OCI-LY1 (cell line): Measurements from ENCODE around the gene SPATA46.

Experiments used
- H2AFZ ChIP-seq: fragments of 200-600 bp; sonication (generic), shearing (Covaris generic); 2 replicates; pipeline ENCODE4 v1.6.0; 2014; ENCODE audit warnings: antibody characterized with exemption, mild to moderate bottlenecking, low read length
- H3F3A ChIP-seq: fragments of 200-600 bp; sonication (generic), shearing (Covaris generic); 2 replicates; pipeline ENCODE4 v1.6.0; 2014; ENCODE audit warnings: mild to moderate bottlenecking, antibody characterized with exemption, low read length, moderate library complexity; ENCODE audit not compliant: insufficient read depth
- H3K27ac ChIP-seq: fragments of 200-600 bp; sonication (generic); 2 replicates; pipeline ENCODE4 v1.5.1; 2014; ENCODE audit warnings: low read length, mixed run types, mild to moderate bottlenecking, low read depth; ENCODE audit not compliant: poor library complexity, severe bottlenecking
- H3K27me3 ChIP-seq: fragments of 200-600 bp; sonication (generic); 2 replicates; pipeline ENCODE4 v1.6.0; 2014; ENCODE audit warnings: antibody characterized with exemption, mild to moderate bottlenecking, low read length, moderate library complexity; ENCODE audit not compliant: insufficient read depth
- H3K36me3 ChIP-seq: fragments of 200-600 bp; sonication (generic); 2 replicates; pipeline ENCODE4 v1.6.1; 2014; ENCODE audit warnings: mild to moderate bottlenecking, antibody characterized with exemption, low read length, moderate library complexity, mixed read lengths; ENCODE audit not compliant: insufficient read depth
- H3K4me1 ChIP-seq: fragments of 200-600 bp; sonication (generic); 2 replicates; pipeline ENCODE4 v1.5.1; 2014; ENCODE audit warnings: mild to moderate bottlenecking, low read length, moderate library complexity; ENCODE audit not compliant: insufficient read depth, severe bottlenecking
- H3K4me2 ChIP-seq: fragments of 200-600 bp; sonication (generic), shearing (Covaris generic); 2 replicates; pipeline ENCODE4 v1.6.1; 2014; ENCODE audit warnings: low read length
- H3K4me3 ChIP-seq: fragments of 200-600 bp; sonication (generic); 2 replicates; pipeline ENCODE4 v1.5.1; 2014; ENCODE audit warnings: low read length, low read depth, mild to moderate bottlenecking, mixed read lengths; ENCODE audit not compliant: poor library complexity, severe bottlenecking
- H3K79me2 ChIP-seq: fragments of 200-600 bp; shearing (Covaris generic); 2 replicates; pipeline ENCODE4 v1.6.1; 2016; ENCODE audit warnings: mixed run types, low read length, mixed read lengths; ENCODE audit not compliant: insufficient read depth
- H3K9ac ChIP-seq: fragments of 200-600 bp; sonication (generic), shearing (Covaris generic); 2 replicates; pipeline ENCODE4 v1.6.1; 2014; ENCODE audit warnings: mild to moderate bottlenecking, low read length, mixed read lengths
- H3K9me2 ChIP-seq: fragments of 200-600 bp; sonication (generic), shearing (Covaris generic); 2 replicates; pipeline ENCODE4 v1.6.1; 2014; ENCODE audit warnings: low read depth, mild to moderate bottlenecking, low read length, mixed read lengths
- H3K9me3 ChIP-seq: fragments of 200-600 bp; shearing (Covaris generic); 2 replicates; pipeline ENCODE4 v1.6.1; 2014; ENCODE audit warnings: low read length, mixed read lengths
- H4K20me1 ChIP-seq: fragments of 200-600 bp; sonication (generic), shearing (Covaris generic); 2 replicates; pipeline ENCODE4 v1.6.0; 2016; ENCODE audit warnings: mild to moderate bottlenecking, low read length; ENCODE audit not compliant: insufficient read depth
- CTCF ChIP-seq: fragments of 200-600 bp; sonication (generic), shearing (Covaris generic); IDR thresholded peaks from 2 replicates; pipeline ENCODE4 v1.5.1; 2017; ENCODE audit warnings: mild to moderate bottlenecking, antibody characterized with exemption, low read length, moderate library complexity, mixed read lengths
- EZH2 ChIP-seq: fragments of 200-600 bp; sonication (generic), shearing (Covaris generic); IDR thresholded peaks from 2 replicates; pipeline ENCODE4 v1.8.0; 2017; ENCODE audit warnings: borderline replicate concordance, mixed run types, mild to moderate bottlenecking, antibody characterized with exemption, low read length, moderate library complexity, mixed read lengths

The SPATA46 gene

GRCh38 chr1:162416909-162417308 lies 40.3 kb upstream of the SPATA46 start:
- TF ChIP-seq EZH2 = no peak
- no peaks in the 10 kb centered on the region for H4K20me1 ChIP-seq
- H3F3A ChIP-seq = no peaks in the 10 kb centered on the region
- H3K4me1 ChIP-seq = no peaks in the 10 kb centered on the region
- no peak overlapping the region for H3K4me2 ChIP-seq
- H3K27ac ChIP-seq = no peak overlapping the region
- H3K9me3 ChIP-seq = no peaks in the 10 kb centered on the region
- H3K4me3 ChIP-seq = no peak overlapping the region
- no peak overlapping the region for H2AFZ ChIP-seq
- H3K9ac ChIP-seq = no peak overlapping the region
- no peaks in the 10 kb centered on the region for H3K79me2 ChIP-seq
- no peaks in the 10 kb centered on the region for H3K27me3 ChIP-seq
- H3K36me3 ChIP-seq = no peaks in the 10 kb centered on the region
- H3K9me2 ChIP-seq = no peaks in the 10 kb centered on the region

GRCh38 chr1:162416215-162416614 lies 39.6 kb upstream of the SPATA46 start:
- Histone ChIP-seq H3K4me2 (no peak overlapping the region), H3K36me3 (no peaks in the 10 kb centered on the region), H3K79me2 (no peaks in the 10 kb centered on the region), H3K4me1 (no peaks in the 10 kb centered on the region), H3K9me2 (no peaks in the 10 kb centered on the region), H3K27ac (no peak overlapping the region), H3F3A (no peaks in the 10 kb centered on the region), H2AFZ (no peak overlapping the region), H4K20me1 (no peaks in the 10 kb centered on the region), H3K27me3 (no peaks in the 10 kb centered on the region), H3K9me3 (no peaks in the 10 kb centered on the region), H3K4me3 (no peak overlapping the region), H3K9ac (no peak overlapping the region)
- no peak for TF ChIP-seq CTCF
- no peak for TF ChIP-seq EZH2

- Histone ChIP-seq H3K9me3 (no peaks in the 10 kb centered on the region), H2AFZ (no peak within 1 kb of the TSS), H3K4me2 (no peak within 1 kb of the TSS), H3K9me2 (no peaks in the 10 kb centered on the region), H3K27me3 (no peaks in the 10 kb centered on the region), H3K4me3 (no peak within 1 kb of the TSS), H3K79me2 (no peaks in the 10 kb centered on the region), H3F3A (no peaks in the 10 kb centered on the region), H3K36me3 (no peaks in the 10 kb centered on the region), H3K4me1 (no peaks in the 10 kb centered on the region), H3K27ac (no peak within 1 kb of the TSS), H3K9ac (no peak within 1 kb of the TSS), H4K20me1 (no peaks in the 10 kb centered on the region)
- TF ChIP-seq EZH2 (no peak), CTCF (no peak)
Observed at GRCh38 chr1:162412002-162412401, 35.3 kb upstream of the SPATA46 start, which contains the start of gene SH2D1B. SH2D1B (minus strand) TSS chr1:162412136; CDS start chr1:162412016, 120 bp downstream.

- Histone ChIP-seq H3K9me3 (no peaks in the 10 kb centered on the region), H3K36me3 (no peaks in the 10 kb centered on the region), H3K9ac (no peak overlapping the region), H3K4me2 (no peak overlapping the region), H4K20me1 (no peaks in the 10 kb centered on the region), H3F3A (no peaks in the 10 kb centered on the region), H3K79me2 (no peaks in the 10 kb centered on the region), H3K9me2 (no peaks in the 10 kb centered on the region), H3K4me3 (no peak overlapping the region), H3K27me3 (no peaks in the 10 kb centered on the region), H2AFZ (no peak overlapping the region), H3K27ac (no peak overlapping the region), H3K4me1 (no peaks in the 10 kb centered on the region)
- TF ChIP-seq EZH2 (no peak), CTCF (no peak)
Observed at GRCh38 chr1:162407539-162407938, 30.9 kb upstream of the SPATA46 start.
